GM11168 (cell line): ENCODE measurements around the gene FPGT.
"Not testable (repeated sequence)": the region's sequence is repeated elsewhere in the genome, so short reads cannot be mapped to it uniquely, and the experiment has no call there.

ENCODE experiments used
- in situ Hi-C: fragments of 300-500 bp; cut with MboI; formaldehyde crosslinking; loops from one replicate; pipeline ENCODE4 v1.12.0; 2022; ENCODE audit warnings: low sequenced_read_pairs; ENCODE audit not compliant: unreplicated experiment

The FPGT gene

DNA sequence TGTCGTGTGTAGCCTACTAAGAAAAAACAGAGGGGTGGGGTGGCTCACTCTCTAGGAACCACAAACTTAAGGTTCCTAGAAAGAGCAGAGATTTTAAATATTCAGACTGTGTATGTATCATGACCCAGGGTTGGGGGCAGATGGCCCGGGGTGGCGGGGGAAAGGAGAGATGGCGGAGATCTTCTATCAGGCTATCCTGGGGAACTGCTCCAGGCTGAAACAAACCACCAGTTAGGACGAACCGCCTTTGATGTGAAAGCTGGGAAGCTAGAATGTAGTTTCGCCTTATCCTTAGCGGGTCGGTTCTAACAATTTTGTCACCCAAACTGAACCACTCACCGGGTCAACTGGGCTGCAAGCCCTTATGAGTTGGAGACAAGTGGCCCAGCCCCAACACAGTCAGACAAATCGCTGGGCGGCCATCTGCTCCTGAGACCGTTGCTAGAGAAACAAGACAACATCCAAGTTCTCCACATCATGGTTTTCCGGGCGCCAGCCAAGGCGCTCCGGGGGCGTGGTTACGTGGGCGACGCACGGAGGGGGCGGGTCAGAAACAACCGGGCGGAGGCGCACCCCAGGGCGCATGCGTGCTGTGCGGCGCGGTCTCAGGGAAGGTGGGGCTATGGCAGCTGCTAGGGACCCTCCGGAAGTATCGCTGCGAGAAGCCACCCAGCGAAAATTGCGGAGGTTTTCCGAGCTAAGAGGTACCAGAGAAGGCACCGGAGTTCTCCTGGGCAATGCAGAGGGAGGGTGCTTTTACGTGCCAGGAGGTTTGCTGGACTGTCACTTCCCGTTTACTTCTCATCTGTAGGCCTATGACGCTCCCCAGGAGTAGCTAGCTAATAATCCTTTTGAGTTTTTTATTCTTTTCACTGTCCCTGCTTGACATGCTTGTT, at the start of gene FPGT, which contains the start of gene LRRIQ3:
FPGT (plus strand) TSS at position 586 of the 896 bp plus-strand sequence; CDS start at position 623, 37 bp downstream.
LRRIQ3 (minus strand) TSS at position 520 of the 896 bp plus-strand sequence. CDS start 14,492 bp downstream, outside the sequence.
- in situ Hi-C loops: no loop called here

DNA sequence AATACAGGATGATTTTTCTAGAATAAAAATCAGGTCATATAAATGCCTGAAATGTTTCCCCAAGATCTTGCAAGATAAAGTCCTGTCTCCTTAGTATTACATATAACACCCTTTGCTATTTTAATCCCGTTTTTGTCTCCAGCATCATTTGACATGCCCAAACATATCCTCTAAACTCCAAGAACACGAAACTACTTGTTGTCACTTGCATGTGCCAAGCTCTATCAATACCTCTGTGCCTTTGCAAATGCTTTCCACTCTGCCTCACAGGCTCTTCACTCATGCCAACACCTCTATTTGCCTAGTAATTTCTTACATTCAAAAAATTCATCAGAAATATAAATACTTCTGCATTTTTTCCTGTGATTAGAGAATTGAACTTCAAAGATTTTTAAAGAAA, 38.0 kb upstream of the FPGT start:
- in situ Hi-C loops: no loop called here

- in situ Hi-C loops: no loop called here
Observed at GRCh38 chr1:74161497-74161896, 36.5 kb upstream of the FPGT start.

DNA sequence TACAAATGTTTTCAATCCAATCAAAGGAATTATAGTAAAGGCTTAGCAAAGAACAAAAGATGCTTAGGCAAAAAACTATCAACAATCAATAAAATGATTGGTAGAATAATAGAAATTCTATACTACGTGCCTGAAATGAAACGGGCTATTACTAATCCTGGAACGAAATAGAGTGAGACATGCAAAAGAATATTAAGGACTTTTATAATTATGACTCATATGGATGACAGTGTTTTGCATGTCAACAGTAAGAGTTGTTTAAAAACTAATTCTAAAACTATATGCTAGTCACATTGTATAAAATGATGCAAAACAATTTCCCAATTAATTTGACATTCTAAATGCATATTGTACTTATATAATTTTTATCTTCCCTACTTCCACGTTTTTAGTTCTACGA, 35.7 kb upstream of the FPGT start:
- in situ Hi-C loops: no loop called here

DNA sequence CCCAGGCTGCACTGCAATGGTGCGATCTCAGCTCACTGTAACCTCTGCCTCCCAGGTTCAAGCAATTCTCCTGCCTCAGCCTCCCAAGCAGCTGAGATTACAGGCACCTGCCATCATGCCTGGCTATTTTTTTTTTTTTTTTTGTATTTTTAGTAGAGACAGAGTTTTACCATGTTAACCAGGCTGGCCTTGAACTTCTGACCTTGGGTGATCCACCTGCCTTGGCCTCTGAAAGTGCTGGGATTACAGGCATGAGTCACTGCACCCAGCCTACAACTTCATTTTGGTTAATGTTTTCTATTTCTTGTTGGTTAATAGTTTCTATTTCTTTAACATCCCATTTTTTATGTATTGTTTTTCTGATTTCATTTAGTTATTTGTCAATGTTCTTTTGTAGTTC, 23.6 kb upstream of the FPGT start:
- in situ Hi-C loops: not testable (repeated sequence)

DNA sequence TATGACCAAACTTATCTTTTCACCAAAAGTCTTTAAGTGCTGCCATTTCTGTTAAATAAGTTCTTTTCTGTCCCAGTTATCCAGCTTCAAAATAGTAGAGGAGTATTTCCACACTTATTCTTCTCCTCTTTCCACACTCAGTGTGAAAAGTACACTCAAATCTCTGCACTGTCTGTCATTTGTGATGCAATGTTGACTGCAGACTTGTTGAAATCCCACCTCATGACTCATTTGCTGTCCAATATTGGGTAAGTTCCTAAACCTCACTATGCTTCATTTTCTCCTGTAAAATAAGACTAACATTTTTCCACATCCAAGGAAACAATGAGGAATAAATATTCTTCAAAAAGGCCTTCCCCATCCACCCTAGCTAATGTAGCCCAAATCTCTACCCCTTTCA, 17.6 kb upstream of the FPGT start:
- in situ Hi-C loops: no loop called here

DNA sequence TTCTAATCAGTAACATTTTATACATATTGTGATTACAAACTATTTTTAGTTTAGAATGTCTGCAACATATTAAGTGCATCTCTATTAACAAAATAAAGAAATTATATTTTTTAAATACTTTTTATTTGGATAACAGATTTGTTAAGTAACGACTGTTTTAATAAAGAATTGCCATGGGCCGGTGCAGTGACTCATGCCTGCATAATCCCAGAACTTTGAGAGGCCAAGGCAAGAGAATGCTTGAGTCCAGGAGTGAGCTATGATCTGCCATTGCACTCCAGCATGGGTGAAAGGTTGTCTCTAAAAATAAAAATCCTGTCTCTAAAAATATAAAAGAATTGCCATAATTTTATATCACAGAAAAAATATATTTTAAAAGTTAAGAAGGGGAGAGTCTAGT, 4.1 kb upstream of the FPGT start:
- in situ Hi-C loops: no loop called here

GRCh38 chr1:74195339-74195738, 2.7 kb upstream of the FPGT start:
- in situ Hi-C loops: no loop called here

DNA sequence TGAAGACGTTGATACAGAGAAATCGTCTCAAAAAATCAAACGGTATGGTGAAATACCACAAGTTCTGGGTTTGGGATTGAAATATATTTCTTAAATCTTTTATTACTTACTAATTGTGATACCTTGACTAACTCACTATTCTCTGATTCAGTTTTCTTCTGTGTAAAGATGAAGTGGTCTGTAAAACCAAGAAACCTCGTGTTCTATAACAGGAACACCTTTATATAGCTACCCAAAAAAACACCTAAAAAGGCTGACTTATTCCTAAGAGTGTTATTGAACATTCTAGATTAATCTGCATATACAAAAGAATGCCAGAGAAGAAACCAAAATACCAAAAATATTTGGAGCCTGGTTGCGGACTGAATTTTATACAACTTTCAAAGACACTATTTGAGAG, 787 bp upstream of the FPGT start:
- in situ Hi-C loops: no loop called here

DNA sequence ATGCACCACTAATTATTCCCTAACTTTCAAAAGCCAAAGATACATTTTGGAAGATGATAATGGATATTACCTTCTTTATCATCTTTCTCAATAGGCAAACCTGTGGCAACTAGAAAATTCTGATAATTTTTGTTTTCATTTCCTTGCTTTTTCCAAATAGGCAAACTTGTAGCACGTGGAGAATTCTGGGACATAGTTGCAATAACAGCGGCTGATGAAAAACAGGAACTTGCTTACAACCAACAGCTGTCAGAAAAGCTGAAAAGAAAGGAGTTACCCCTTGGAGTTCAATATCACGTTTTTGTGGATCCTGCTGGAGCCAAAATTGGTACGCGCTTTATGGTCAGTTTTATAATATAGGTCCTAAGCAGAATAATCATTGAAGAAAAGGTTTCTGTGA, 1.5 kb downstream of the FPGT start:
- in situ Hi-C loops: no loop called here

GRCh38 chr1:74205266-74205665, 7.2 kb downstream of the FPGT start:
- in situ Hi-C loops: no loop called here

GRCh38 chr1:74215229-74215628, 17.2 kb downstream of the FPGT start:
- in situ Hi-C loops: no loop called here

GRCh38 chr1:74222701-74223100, 24.7 kb downstream of the FPGT start:
- in situ Hi-C loops: no loop called here

GRCh38 chr1:74223453-74223852, 25.4 kb downstream of the FPGT start:
- in situ Hi-C loops: no loop called here

DNA sequence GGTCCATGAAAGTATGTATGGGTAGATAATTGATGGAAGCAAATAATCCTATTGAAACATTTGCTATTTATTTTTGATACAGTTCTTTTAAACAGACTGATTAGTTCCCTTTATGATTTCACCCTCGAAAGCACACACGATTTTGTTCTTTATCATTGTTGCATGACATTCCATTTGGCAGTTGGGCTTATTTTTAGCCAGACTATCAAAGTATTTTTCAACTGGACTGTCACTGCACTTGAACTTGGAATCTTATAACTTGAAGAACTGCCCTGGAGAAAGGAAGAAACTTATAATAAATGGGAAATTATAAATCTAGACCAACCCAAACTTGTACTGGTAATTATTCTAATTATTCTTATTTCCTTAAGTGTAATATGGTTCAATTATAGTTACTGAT, 37.1 kb downstream of the FPGT start, which contains the start of gene TNNI3K:
TNNI3K (plus strand) TSS at position 235 of the 400 bp plus-strand sequence; CDS start at position 300, 65 bp downstream.
- in situ Hi-C loops: no loop called here

DNA sequence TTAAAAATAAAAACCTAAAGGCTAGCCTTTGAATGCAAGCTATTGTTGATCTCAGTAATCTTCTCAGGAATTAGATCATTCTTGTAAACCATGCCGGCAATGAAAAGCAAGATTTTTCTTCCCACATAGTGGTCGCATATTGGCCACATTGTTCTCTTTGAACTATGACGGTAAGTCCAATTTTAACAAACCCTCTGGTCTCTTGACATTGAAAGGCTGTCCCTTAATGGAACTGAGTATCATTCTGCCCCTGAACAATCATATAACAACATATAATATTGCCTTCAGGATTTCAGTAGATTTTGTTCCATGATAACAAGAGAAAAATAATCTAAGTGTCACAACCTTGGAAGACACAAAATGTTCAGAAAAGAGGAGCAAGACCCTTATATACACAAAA, 38.4 kb downstream of the FPGT start:
- in situ Hi-C loops: no loop called here

DNA sequence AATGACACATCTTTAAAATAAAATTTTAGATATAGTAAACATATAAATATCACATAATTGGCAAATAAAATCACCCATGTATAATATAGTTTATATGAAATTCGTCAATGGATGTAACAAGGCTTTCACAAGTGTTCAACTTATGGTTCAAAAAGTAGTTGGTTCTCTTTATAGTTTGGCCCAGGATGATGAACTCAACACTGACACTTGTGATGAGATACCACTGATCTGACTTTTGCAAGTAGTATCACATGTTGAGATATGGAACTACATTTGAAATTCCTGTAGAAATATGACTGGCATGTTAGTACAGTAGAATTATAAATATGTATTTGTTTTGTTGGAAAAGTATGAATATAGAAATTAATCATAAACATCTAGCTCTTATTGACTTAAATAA, 39.0 kb downstream of the FPGT start:
- in situ Hi-C loops: no loop called here

DNA sequence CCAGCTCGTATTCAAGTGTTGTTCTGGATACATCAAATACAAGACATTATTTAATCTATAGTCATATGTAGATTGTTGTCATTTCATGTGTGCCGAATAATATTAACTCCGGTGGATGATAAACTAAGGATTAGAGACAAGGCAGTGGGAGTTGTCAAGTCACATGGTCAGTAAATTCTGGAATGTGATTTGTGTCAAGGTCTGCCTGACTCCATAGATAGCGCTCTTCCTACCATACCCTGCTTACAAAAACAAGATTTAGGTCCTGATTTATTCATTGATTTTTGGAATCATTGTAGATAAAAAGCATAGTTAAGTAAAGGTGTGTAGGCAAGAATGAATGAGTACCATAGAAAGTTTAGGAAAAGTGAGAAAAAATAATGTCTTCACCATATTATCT, 39.7 kb downstream of the FPGT start:
- in situ Hi-C loops: no loop called here

GRCh38 chr1:74245168-74245772, 47.2 kb downstream of the FPGT start:
- in situ Hi-C loops: no loop called here

DNA sequence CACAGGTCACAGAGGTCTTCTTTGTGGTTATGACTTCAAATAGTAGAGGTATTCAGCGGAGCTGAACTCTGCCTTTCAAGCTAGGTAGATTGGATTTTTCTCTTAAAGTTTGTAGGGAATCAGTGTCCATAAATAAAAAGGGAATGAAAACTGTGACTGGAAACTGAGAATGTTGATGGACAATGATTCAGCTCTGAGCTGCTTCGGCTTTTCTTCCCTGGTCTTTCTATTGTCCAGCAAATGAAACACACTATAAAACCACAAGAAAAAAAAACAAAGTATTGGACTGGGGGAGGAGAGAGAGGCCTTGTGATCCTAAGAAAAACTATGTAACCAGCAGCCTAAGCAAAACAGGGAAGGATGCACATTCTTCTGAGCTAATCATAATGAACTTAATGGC, 48.3 kb downstream of the FPGT start:
- in situ Hi-C loops: no loop called here

GRCh38 chr1:74247881-74248528, 50.0 kb downstream of the FPGT start:
- in situ Hi-C loops: no loop called here
